ENCODE measurements around the gene SFMBT2.
"Not testable (repeated sequence)": the region's sequence is repeated elsewhere in the genome, so short reads cannot be mapped to it uniquely, and the experiment has no call there.

The SFMBT2 gene

GRCh38 chr10:7400068-7400715, 10.6 kb downstream of the SFMBT2 start:
- DNase-seq = no peak

- DNase-seq = no peak
Observed at GRCh38 chr10:7399533-7399932, 11.3 kb downstream of the SFMBT2 start.

- DNase-seq = peak in 1 of 2 experiments; percentile 30
Observed at GRCh38 chr10:7397049-7398035, 13.5 kb downstream of the SFMBT2 start.

GRCh38 chr10:7392301-7392700, 18.5 kb downstream of the SFMBT2 start:
- not testable (repeated sequence) for DNase-seq

GRCh38 chr10:7391748-7392147, 19.1 kb downstream of the SFMBT2 start:
- DNase-seq = no peak

GRCh38 chr10:7390689-7391110, 20.1 kb downstream of the SFMBT2 start:
- DNase-seq = not testable (repeated sequence)

- no peak for DNase-seq
Observed at GRCh38 chr10:7389844-7390243, 21.0 kb downstream of the SFMBT2 start.

GRCh38 chr10:7389346-7389745, 21.5 kb downstream of the SFMBT2 start:
- peak; percentile 31 to 69 for DNase-seq

- DNase-seq = no peak
Observed at GRCh38 chr10:7388602-7389001, 22.2 kb downstream of the SFMBT2 start.

- DNase-seq = not testable (repeated sequence)
Observed at GRCh38 chr10:7388149-7388548, 22.7 kb downstream of the SFMBT2 start.

- no peak for DNase-seq
Observed at GRCh38 chr10:7385114-7385513, 25.7 kb downstream of the SFMBT2 start.

GRCh38 chr10:7383442-7383841, 27.4 kb downstream of the SFMBT2 start:
- no peak for DNase-seq

- no peak for DNase-seq
Observed at GRCh38 chr10:7380704-7381241, 30.1 kb downstream of the SFMBT2 start.

GRCh38 chr10:7378602-7379403, 32.0 kb downstream of the SFMBT2 start:
- DNase-seq = no peak

GRCh38 chr10:7377614-7378248, 33.1 kb downstream of the SFMBT2 start:
- DNase-seq = no peak

- no peak for DNase-seq
Observed at GRCh38 chr10:7374795-7375194, 36.0 kb downstream of the SFMBT2 start.

GRCh38 chr10:7373039-7373438, 37.8 kb downstream of the SFMBT2 start:
- DNase-seq = peak; percentile 26 to 36

- DNase-seq = no peak
Observed at GRCh38 chr10:7372504-7372903, 38.3 kb downstream of the SFMBT2 start.

GRCh38 chr10:7370511-7370910, 40.3 kb downstream of the SFMBT2 start:
- DNase-seq = no peak

- DNase-seq = no peak
Observed at GRCh38 chr10:7365027-7365745, 45.6 kb downstream of the SFMBT2 start.

GRCh38 chr10:7364474-7364873, 46.4 kb downstream of the SFMBT2 start:
- no peak for DNase-seq

GRCh38 chr10:7363700-7364099, 47.1 kb downstream of the SFMBT2 start:
- DNase-seq = no peak
